Muscle layer of duodenum (tissue), 2 donors: ENCODE measurements around the gene SLC35B2.

Experiments
- H3K27ac ChIP-seq: one replicate; pipeline ENCODE4 v1.7.0; 2013; ENCODE audit warnings: mild to moderate bottlenecking, low read length
- H3K27me3 ChIP-seq: one replicate; pipeline ENCODE4 v1.7.0; 2013; ENCODE audit warnings: low read depth, mild to moderate bottlenecking, control low read depth, low read length
- H3K36me3 ChIP-seq, 2 donors: one replicate each; pipeline ENCODE4 v1.7.0; 2013; ENCODE audit warnings: low read length in 2 of 2, control low read depth in 1 of 2, mild to moderate bottlenecking in 1 of 2; ENCODE audit not compliant: insufficient read depth in 2 of 2, control insufficient read depth in 1 of 2
- H3K4me1 ChIP-seq, 2 donors: one replicate each; pipeline ENCODE4 v1.7.0; 2013; ENCODE audit warnings: low read length in 2 of 2, mild to moderate bottlenecking in 2 of 2, control low read depth in 1 of 2, moderate library complexity in 1 of 2; ENCODE audit not compliant: insufficient read depth in 2 of 2, control insufficient read depth in 1 of 2
- H3K4me3 ChIP-seq, 2 donors: one replicate each; pipeline ENCODE4 v1.7.0; 2013; ENCODE audit warnings: low read length in 2 of 2, low read depth in 1 of 2, mild to moderate bottlenecking in 1 of 2
- H3K9me3 ChIP-seq, 2 donors: one replicate each; pipeline ENCODE4 v1.7.0; 2013; ENCODE audit warnings: low read length in 2 of 2, control low read depth in 1 of 2, mild to moderate bottlenecking in 1 of 2; ENCODE audit not compliant: control insufficient read depth in 1 of 2
- donor health status: healthy.

The SLC35B2 gene

GRCh38 chr6:44271914-44272313 is 14.6 kb upstream of the SLC35B2 start:
- Histone ChIP-seq H3K9me3 (no peaks in the 10 kb centered on the region), H3K4me1 (peaks cover 0 to 14% of the 10 kb centered on the region in 2 donors), H3K27ac (no peak overlapping the region), H3K36me3 (no peaks in the 10 kb centered on the region), H3K4me3 (no peak overlapping the region), H3K27me3 (peaks cover 50% of the 10 kb centered on the region)

- Histone ChIP-seq H3K36me3 (no peaks in the 10 kb centered on the region), H3K27ac (no peak overlapping the region), H3K4me3 (no peak overlapping the region), H3K4me1 (peaks cover 0 to 13% of the 10 kb centered on the region in 2 donors), H3K9me3 (no peaks in the 10 kb centered on the region), H3K27me3 (peaks cover 45% of the 10 kb centered on the region)
Measured at GRCh38 chr6:44271406-44271723, 14.0 kb upstream of the SLC35B2 start.

- Histone ChIP-seq H3K4me1 (peaks cover 0 to 7% of the 10 kb centered on the region in 2 donors), H3K27me3 (peaks cover 45% of the 10 kb centered on the region), H3K4me3 (no peak overlapping the region), H3K36me3 (no peaks in the 10 kb centered on the region), H3K9me3 (no peaks in the 10 kb centered on the region), H3K27ac (no peak overlapping the region)
Measured at GRCh38 chr6:44270526-44271405, 13.4 kb upstream of the SLC35B2 start.

- Histone ChIP-seq H3K4me3 (no peak within 1 kb of the TSS), H3K9me3 (no peaks in the 10 kb centered on the region), H3K27ac (no peak within 1 kb of the TSS), H3K36me3 (no peaks in the 10 kb centered on the region), H3K27me3 (peaks cover 41% of the 10 kb centered on the region), H3K4me1 (peaks cover 0 to 4% of the 10 kb centered on the region in 2 donors)
Measured at GRCh38 chr6:44269921-44270525, 12.7 kb upstream of the SLC35B2 start, which contains the start of gene TMEM151B. Gene TMEM151B (plus strand): TSS chr6:44270450. CDS start chr6:44270743, 293 bp downstream.

GRCh38 chr6:44269178-44269920 is 12.0 kb upstream of the SLC35B2 start:
- Histone ChIP-seq H3K9me3 (no peaks in the 10 kb centered on the region), H3K36me3 (no peaks in the 10 kb centered on the region), H3K4me1 (peaks cover 4 to 10% of the 10 kb centered on the region in 2 donors), H3K4me3 (no peak overlapping the region), H3K27me3 (peaks cover 39% of the 10 kb centered on the region), H3K27ac (no peak overlapping the region)

GRCh38 chr6:44268095-44268628 is 10.8 kb upstream of the SLC35B2 start:
- Histone ChIP-seq H3K9me3 (no peaks in the 10 kb centered on the region), H3K4me1 (peaks cover 15 to 21% of the 10 kb centered on the region in 2 donors), H3K4me3 (no peak overlapping the region), H3K27me3 (peaks cover 29% of the 10 kb centered on the region), H3K36me3 (no peaks in the 10 kb centered on the region), H3K27ac (no peak overlapping the region)

GRCh38 chr6:44267252-44267651 is 9.9 kb upstream of the SLC35B2 start:
- H3K27ac ChIP-seq = no peak overlapping the region
- H3K4me3 ChIP-seq = no peak overlapping the region
- H3K4me1 ChIP-seq = peaks cover 19 to 31% of the 10 kb centered on the region in 2 donors
- H3K9me3 ChIP-seq = no peaks in the 10 kb centered on the region
- peaks cover 20% of the 10 kb centered on the region for H3K27me3 ChIP-seq
- H3K36me3 ChIP-seq = no peaks in the 10 kb centered on the region

GRCh38 chr6:44266347-44266746 is 9.0 kb upstream of the SLC35B2 start:
- Histone ChIP-seq H3K4me1 (peaks cover 19 to 34% of the 10 kb centered on the region in 2 donors), H3K27ac (no peak overlapping the region), H3K9me3 (no peaks in the 10 kb centered on the region), H3K36me3 (no peaks in the 10 kb centered on the region), H3K4me3 (no peak overlapping the region), H3K27me3 (peaks cover 11% of the 10 kb centered on the region)

GRCh38 chr6:44265722-44266233 is 8.4 kb upstream of the SLC35B2 start:
- H3K27me3 ChIP-seq = peaks cover 8% of the 10 kb centered on the region
- H3K27ac ChIP-seq = no peak overlapping the region
- peaks cover 19 to 34% of the 10 kb centered on the region in 2 donors for H3K4me1 ChIP-seq
- no peaks in the 10 kb centered on the region for H3K36me3 ChIP-seq
- H3K9me3 ChIP-seq = no peaks in the 10 kb centered on the region
- H3K4me3 ChIP-seq = peak overlapping the region in 1 of 2 donors; percentile 81

GRCh38 chr6:44265007-44265721 is 7.8 kb upstream of the SLC35B2 start, which contains the start of gene NFKBIE:
Gene NFKBIE (minus strand): TSS chr6:44265551. CDS start chr6:44265346, 205 bp downstream.
- Histone ChIP-seq H3K27ac (peak within 1 kb of the TSS; percentile 79), H3K27me3 (peaks cover 8% of the 10 kb centered on the region), H3K4me1 (peaks cover 19 to 34% of the 10 kb centered on the region in 2 donors), H3K36me3 (peaks cover 1 to 4% of the 10 kb centered on the region in 2 donors), H3K9me3 (no peaks in the 10 kb centered on the region), H3K4me3 (peak within 1 kb of the TSS; percentile 80 to 81)
